GM18526 (cell line): ENCODE measurements around the gene APOA5.

Experiments
- POLR2A ChIP-seq: IDR thresholded peaks from 3 replicates; pipeline ENCODE4 v1.6.1; 2011; ENCODE audit not compliant: insufficient read length; ENCODE audit errors: extremely low read depth

The APOA5 gene

DNA sequence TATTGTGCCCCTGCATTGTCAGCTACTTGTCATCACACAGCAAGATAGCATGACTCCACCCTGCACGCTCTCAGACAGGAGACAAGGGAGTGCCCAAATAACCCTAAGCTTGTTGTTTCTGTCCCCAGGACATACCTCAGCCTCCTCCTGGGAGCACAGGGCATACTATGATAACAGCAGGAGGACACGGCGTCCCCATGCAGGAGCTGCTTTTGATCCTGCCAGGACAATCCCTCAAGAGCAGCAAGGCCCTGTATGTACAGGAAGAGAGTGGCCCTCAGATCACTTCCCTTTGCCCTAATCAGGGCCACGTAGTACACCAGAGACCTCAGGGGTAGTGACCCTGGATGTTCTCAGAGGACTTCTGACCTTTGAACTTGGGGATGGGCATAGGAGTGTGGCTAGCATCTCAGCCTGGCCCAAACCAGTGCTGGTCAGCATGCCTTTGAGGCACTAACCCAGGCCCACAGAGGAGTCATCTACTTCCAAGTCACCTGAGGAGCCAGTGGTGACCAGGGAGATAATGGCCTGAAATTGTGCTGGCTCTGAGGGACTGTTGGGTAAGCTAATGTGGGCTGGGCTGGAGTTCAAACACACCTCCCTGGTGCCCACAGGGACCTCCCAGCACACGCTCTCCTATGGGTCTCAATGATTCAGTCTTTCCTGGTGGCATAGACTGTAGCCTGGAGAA, 22.2 kb upstream of the APOA5 start:
- no peak for TF ChIP-seq POLR2A

DNA sequence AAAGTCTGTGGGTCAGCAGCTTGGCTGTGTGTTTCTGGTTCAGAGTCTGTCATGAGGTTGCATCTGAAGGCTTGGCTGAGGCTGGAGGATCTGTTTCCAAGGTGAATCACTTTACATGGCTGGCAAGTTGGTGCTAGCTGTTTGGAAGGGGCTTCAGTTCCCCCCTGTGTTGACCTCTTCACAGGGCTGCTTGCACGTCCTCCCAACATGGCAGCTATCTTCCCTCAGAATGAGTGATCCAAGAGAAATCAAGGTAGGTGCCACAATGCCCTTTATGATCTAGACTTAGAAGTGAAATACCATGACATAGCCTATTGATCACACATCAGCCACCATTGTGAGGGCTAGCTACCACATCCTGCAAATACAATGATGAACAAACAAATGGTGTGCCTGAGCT, 21.5 kb upstream of the APOA5 start:
- no peak for TF ChIP-seq POLR2A

- TF ChIP-seq POLR2A: no peak
These were observed 20.4 kb upstream of the APOA5 start for GRCh38 chr11:116812109-116812508.

GRCh38 chr11:116811194-116811593, 19.5 kb upstream of the APOA5 start:
- no peak for TF ChIP-seq POLR2A

DNA sequence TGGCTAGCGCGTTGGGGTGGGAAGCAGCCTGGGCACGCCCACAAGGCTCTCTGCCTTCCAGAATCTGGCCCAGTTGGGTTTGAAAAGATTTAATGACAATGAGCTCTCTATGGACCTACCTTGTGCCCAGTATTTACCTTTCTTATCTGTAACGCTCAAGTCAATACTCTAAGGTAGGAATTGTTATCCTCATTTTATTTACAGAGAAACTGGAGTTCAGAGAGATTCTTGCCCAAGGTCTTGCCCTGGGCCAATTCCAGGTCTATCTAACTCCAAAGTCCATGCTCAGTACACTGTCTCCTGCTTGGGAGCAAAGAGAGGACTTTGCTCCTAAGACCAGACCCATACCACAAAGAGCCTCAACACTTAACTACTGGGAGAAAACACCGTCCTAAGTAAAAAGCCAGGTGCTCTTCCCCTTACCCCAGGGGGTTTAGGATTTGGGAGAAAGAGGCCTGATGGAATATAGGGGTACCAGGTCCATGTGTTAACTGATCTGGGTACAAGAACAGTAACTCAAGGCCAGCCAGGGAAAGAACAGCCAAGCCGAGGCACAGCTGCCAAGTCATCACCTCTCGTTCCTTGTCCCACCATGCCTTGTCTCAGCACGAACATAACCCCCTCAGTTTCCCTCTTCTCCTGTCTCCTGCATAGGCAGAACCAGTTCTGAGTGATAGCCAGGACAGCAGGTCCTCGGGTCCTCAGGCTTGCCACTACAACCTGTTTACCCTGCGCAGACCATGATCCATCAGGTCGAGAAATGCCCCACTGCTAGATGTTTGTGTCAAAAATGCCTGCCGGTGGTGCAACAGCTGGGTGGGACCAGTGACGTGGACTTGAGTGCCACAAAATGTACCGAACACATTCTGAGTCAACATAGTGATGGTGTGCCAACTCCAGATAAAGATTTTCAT, 16.8 kb upstream of the APOA5 start:
- no peak for TF ChIP-seq POLR2A

DNA sequence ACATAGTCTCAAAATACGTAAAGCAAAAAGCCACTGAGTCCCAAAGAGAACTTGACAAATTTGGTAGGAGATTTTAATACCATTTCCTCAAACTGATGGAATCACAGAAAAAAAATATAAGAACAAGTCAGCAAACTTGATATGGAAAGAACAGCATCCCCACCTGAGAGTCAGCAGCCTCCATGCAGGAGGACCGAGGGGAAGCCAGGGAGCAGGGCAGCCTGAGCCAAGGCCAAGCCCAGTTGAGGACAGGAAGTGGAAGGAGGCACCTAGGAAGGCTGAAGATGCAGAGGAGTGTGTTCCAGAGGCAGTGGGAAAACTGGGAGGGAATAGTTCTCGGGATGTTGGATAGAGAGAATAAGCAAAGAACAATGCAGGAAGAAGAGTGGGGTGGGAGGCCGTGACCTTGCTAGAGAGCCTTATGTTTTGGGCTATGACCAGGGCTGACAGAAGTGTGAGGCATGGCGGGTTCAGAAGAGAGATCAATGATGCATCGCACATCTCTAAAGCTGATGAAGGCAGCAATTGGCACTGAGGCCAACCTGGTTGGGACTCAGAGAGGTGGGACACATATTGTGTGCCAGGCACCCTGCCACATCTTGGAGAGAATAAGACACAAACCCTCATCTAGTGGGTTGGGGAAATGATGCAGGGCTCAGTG, 16.1 kb upstream of the APOA5 start:
- TF ChIP-seq POLR2A: no peak

DNA sequence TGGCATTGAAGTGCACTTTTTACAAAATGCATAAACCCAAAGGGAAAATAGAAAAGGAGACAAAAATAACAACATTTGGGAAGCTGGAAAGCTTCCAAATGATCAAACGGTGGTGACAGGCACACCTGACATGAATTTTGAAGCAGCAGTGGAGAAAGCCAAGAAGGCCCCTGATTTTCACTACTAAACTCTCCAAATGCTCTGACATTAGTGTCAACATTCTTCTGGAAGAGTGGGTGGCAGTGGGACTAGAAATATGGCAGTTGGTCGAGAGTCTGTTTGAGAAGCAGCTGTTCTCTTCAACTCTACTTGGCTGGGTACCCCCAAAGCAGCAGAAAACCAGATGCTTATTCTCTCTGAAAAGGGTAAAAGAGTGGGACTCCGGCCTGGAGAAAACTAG, 12.3 kb upstream of the APOA5 start:
- no peak for TF ChIP-seq POLR2A

- TF ChIP-seq POLR2A: no peak
These were observed 8.9 kb upstream of the APOA5 start for GRCh38 chr11:116800610-116801009.

DNA sequence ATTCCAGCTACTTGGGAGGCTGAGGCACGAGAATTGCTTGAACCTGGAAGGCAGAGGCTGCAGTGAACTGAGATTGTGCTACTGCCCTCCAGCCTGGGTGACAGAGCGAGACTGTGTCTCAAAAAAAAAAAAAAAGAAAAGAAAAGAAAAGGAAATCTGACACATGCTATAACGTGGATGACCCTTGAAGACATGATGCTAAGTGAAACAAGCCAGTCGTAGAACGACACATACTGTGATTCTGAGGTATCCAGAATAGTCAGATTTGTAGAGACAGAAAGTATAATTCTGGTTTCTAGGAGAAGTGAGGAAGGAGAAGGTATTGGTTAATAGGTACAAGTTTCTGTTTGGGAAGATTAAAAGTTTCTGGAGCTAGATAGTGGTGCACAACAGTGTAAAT, 6.7 kb upstream of the APOA5 start:
- no peak for TF ChIP-seq POLR2A

DNA sequence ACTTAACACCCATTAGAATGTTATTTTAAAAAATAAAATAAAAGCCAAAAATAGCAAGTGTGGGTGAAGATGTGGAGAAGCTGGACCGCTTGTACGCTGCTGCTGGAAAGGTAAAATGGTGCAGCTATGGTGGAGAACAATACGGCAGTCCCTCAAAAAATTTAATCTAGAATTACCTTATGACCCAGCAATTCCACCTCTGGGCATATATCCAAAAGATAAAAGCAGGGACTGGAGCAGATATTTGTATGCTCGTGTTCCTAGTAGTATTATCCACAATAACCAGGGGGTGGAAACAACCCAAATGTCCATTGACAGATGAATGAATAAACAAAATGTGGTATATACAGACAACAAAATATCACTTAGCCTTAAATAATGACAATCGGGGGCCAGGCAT, 6.1 kb upstream of the APOA5 start:
- no peak for TF ChIP-seq POLR2A

DNA sequence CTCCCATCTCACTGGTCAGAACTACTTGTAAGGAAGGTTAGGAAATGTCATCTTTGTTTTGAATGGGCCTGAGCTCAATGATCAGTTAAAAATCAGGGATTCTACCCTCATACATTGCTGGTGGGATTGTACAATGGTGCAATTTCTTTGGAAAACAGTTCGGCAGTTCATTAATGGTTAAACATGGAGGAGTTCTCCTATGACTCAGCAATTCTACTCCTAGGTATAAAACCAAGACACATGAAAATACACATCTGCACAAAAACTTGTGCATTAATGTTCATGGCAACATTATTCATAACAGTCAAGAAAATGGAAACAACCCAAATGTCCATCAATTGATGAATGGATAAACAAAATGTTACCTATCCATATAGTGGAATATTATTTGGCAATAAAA, 4.9 kb upstream of the APOA5 start:
- no peak for TF ChIP-seq POLR2A

GRCh38 chr11:116794851-116795250, 3.2 kb upstream of the APOA5 start:
- TF ChIP-seq POLR2A: no peak

GRCh38 chr11:116793772-116794097, 2.1 kb upstream of the APOA5 start:
- no peak for TF ChIP-seq POLR2A

GRCh38 chr11:116792869-116793771, 1.4 kb upstream of the APOA5 start:
- TF ChIP-seq POLR2A: no peak

DNA sequence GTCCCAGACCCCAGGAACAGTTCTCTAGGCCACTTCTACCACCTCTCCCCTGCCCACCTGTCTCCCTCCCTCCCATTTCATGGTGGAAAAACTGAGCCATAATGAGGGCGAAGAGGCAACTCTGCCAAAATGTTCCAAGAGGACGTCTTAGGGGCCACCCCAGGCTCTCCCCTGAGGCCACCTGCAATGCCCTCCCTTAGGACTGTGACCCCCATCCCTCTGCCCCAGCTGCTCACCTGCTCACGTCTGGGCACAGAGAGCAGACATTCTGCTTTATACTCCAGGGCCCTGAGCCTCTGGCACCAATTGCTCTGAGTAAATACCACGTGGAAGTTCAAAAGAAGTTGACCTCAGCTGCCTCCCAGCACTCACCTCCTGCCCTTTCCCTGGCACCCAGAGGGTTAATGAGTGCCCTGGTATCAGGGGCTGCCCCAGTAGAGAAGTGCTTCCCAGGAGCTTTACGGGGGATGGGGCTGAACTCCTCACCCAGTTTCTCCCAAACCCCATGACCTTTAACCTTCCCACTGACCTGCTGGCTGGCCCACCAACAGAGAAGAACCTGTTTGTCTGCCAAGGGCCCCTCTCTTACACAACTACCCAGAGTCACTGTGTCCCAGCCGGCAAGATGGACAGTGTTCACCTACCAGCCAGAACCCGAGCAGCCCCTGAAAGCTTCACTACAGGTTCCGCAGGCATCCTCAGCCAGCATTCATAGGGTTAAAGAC, 627 bp upstream of the APOA5 start:
- TF ChIP-seq POLR2A: no peak
